Thyroid gland (tissue), 4 donors: ENCODE measurements around the gene SPRING1.

Source experiments
- CTCF ChIP-seq, 6 experiments: fragments of 200-600 bp in 3 of 6; fragments of 450-650 bp in 3 of 6; sonication (generic) in 3 of 6; IDR thresholded peaks; one replicate each; pipeline ENCODE4 v1.5.1; 2016 to 2019; ENCODE audit warnings: antibody characterized with exemption in 6 of 6, mild to moderate bottlenecking in 2 of 6, inconsistent platforms in 1 of 6, moderate library complexity in 1 of 6
- POLR2A ChIP-seq, 2 donors: fragments of 450-650 bp; IDR thresholded peaks; one replicate each; pipeline ENCODE4 v1.6.1; 2017; ENCODE audit warnings: antibody characterized with exemption in 2 of 2, mild to moderate bottlenecking in 2 of 2, moderate library complexity in 1 of 2

DNA sequence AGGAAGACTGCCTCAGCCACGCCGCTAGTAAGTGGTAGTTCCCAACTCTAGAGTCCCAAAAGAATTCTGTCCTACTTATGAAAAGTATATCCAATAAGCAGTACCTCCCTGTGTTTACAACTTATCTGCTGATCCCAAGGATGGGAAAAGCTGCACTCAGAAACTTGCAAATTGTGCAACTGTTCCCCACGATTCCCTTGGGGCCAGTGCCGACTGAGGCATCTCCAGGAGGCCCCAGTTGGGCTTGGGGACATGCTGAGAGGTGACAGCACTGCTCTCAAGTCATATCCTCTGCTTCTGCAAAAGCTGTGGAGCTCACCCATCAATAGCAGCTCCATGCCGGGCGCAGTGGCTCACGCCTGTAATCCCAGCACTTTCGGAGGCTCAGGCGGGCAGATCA is 23.7 kb downstream of the SPRING1 start:
- TF ChIP-seq POLR2A (IDR thresholded peaks at IDR 0.05) (no peak), CTCF (IDR thresholded peaks at IDR 0.05) (no peak)
